ENCODE measurements around the gene SNX30.

- TF ChIP-seq POLR2A (IDR thresholded peaks at IDR 0.05), result no peak
- no peak for TF ChIP-seq CTCF (IDR thresholded peaks at IDR 0.05)
These were observed 167.4 kb downstream of the SNX30 start for GRCh38 chr9:112917987-112918362.
